Gastrocnemius medialis (tissue), 4 donors: Measurements from ENCODE around the gene AASDH.

Experiments
- CTCF ChIP-seq, 5 experiments: fragments of 450-650 bp in 3 of 5; fragments of 200-600 bp in 2 of 5; sonication (generic) in 2 of 5; IDR thresholded peaks in 4 of 5; conservative IDR thresholded peaks in 1 of 5; 1 replicate in 4 of 5; 2 replicates in 1 of 5; pipeline ENCODE4 v1.5.1; 2016 to 2019; ENCODE audit warnings: antibody characterized with exemption in 5 of 5, mild to moderate bottlenecking in 3 of 5, moderate library complexity in 3 of 5
- POLR2A ChIP-seq, 2 donors: fragments of 450-650 bp; IDR thresholded peaks; one replicate each; pipeline ENCODE4 v1.6.1; 2017; ENCODE audit warnings: antibody characterized with exemption in 2 of 2, mild to moderate bottlenecking in 2 of 2, moderate library complexity in 2 of 2

DNA sequence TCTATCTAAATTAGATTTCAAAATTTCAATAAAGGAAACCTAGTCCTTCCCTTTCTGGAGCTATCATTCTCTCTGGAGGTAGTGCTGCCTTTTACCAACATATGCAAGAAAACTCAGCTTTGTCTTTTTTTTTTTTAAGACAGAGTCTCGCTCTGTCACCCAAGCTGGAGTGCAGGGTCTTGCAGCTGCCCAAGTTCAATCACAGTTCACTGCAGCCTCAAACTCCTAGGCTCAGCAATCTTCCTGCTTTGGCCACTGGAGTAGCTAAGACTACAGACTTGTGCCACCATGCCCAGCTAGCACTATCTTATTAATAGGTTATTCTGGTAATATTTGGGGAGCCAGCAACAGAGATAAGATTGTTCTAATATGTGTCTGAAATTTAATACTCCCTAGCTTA, 12.3 kb downstream of the AASDH start:
- TF ChIP-seq CTCF (IDR thresholded peaks at IDR 0.05 in 4 of 5, conservative IDR thresholded peaks at IDR 0.05 in 1 of 5) (no peak), POLR2A (IDR thresholded peaks at IDR 0.05) (no peak)
